Nephron (organoid): ENCODE data around the gene LYPD6.

ENCODE experiments used
- H3K27ac Mint-ChIP-seq, 3 experiments: 2 replicates each; pipeline ENCODE4 v1.8.0; 2020; ENCODE audit warnings: mixed read lengths in 3 of 3, mild to moderate bottlenecking in 2 of 3, moderate library complexity in 1 of 3
- H3K27me3 Mint-ChIP-seq: 2 replicates; pipeline ENCODE4 v1.8.0; 2021; ENCODE audit warnings: low read depth, mild to moderate bottlenecking, moderate library complexity, mixed read lengths
- H3K36me3 Mint-ChIP-seq: 2 replicates; pipeline ENCODE4 v1.8.0; 2020; ENCODE audit warnings: low read depth, mixed read lengths
- H3K4me1 Mint-ChIP-seq: 2 replicates; pipeline ENCODE4 v1.8.0; 2020; ENCODE audit warnings: mixed read lengths
- H3K4me3 Mint-ChIP-seq, 3 experiments: 2 replicates each; pipeline ENCODE4 v1.8.0; 2020; ENCODE audit warnings: mild to moderate bottlenecking in 3 of 3, mixed read lengths in 3 of 3, moderate library complexity in 2 of 3
- H3K9me3 Mint-ChIP-seq: 2 replicates; pipeline ENCODE4 v1.8.0; 2020; ENCODE audit warnings: mixed read lengths
- TF ChIP-seq, protein P1 (sequence below), 3 experiments: fragments of 200-600 bp; sonication (generic); IDR thresholded peaks; one replicate each; pipeline ENCODE4 v1.5.0; 2021; ENCODE audit warnings: antibody characterized with exemption in 3 of 3; ENCODE audit not compliant: unreplicated experiment in 3 of 3

Gene LYPD6

DNA sequence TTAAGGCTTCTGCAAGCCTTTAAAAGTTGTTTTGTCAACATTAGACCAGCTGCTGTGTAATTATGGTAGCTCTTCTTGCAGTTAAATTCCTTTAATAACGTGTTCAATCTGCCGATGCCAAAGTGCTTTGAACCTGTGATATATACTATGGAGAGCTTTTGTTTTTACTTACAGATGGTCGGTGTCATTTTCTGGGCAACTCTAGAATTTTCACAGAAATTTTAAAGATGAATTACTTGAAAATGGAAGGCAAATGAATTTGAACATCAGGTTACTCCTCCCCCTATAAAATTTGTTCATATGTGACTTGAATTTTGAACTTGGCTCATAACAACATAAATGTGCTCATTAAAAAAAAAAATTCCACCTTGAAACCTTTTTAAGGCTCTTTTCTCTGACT is 23.0 kb downstream of the LYPD6 start:
- Mint-ChIP-seq H3K9me3 (no peaks in the 10 kb centered on the region), H3K27ac (no peak overlapping the region), H3K36me3 (peaks cover 3% of the 10 kb centered on the region), H3K4me3 (no peak overlapping the region), H3K27me3 (no peaks in the 10 kb centered on the region), H3K4me1 (peaks cover 18% of the 10 kb centered on the region)
- TF ChIP-seq, protein P1, sequence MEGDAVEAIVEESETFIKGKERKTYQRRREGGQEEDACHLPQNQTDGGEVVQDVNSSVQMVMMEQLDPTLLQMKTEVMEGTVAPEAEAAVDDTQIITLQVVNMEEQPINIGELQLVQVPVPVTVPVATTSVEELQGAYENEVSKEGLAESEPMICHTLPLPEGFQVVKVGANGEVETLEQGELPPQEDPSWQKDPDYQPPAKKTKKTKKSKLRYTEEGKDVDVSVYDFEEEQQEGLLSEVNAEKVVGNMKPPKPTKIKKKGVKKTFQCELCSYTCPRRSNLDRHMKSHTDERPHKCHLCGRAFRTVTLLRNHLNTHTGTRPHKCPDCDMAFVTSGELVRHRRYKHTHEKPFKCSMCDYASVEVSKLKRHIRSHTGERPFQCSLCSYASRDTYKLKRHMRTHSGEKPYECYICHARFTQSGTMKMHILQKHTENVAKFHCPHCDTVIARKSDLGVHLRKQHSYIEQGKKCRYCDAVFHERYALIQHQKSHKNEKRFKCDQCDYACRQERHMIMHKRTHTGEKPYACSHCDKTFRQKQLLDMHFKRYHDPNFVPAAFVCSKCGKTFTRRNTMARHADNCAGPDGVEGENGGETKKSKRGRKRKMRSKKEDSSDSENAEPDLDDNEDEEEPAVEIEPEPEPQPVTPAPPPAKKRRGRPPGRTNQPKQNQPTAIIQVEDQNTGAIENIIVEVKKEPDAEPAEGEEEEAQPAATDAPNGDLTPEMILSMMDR (IDR thresholded peaks at IDR 0.05; ENCODE audit: unreplicated experiment in 3 of 3): no peak

DNA sequence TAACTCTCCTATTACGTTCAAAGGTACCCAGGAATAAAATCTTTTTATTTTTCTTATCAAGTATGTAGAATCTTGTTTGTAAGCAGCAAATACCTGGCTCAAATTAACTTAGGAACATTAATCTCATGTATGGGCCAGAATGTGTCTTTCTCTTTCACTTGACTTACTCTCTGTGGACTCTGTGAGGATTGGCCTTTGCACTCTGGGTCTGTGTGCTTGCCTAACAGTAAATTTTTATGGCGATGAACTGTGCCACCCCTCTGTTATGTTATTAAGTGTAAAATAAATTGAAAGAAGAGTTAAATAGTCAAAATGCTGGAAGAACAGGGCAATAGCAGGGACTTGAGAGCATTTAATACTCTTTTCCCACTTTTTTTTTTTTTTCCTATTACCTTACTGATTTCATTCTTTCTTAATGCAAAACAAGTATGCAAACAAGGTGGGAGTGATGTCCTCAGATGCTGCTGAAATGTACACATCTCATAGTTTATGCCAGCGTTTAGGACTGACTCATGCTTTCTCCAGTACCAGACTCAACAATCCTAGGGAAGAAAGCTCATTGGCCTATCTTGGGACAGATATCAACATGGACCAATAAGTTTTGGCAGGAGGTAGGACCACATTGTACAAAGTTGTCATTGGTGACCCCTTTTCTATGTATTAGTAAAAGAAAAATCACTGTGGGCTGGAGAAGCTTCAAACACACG is 25.5 kb downstream of the LYPD6 start:
- H3K27me3 Mint-ChIP-seq: no peaks in the 10 kb centered on the region
- H3K27ac Mint-ChIP-seq: peak overlapping the region in 2 of 3 experiments; percentile 40 to 57
- H3K36me3 Mint-ChIP-seq: peaks cover 8% of the 10 kb centered on the region
- H3K4me3 Mint-ChIP-seq: no peak overlapping the region
- H3K4me1 Mint-ChIP-seq: no peaks in the 10 kb centered on the region
- TF ChIP-seq, protein P1 (IDR thresholded peaks at IDR 0.05; ENCODE audit: unreplicated experiment in 3 of 3): no peak
- H3K9me3 Mint-ChIP-seq: peaks cover 4% of the 10 kb centered on the region

DNA sequence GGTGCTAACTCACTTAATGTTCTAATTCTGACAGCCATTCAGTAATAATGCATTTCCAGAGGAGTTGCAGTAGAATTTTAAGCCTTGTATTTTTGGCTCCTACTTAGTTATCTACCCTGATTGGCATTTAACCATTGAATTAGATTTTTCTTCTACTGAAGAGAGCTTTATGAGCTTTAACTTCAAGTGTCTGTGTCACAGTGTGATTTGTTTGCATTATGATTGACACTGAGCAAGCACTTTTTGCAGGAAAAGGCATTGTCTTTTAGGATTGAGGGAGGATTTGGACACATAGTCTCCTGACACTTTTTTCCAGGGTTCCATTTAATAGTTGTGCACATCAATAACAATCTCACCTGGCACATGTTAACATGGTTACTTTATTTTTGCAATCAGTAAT is 26.7 kb downstream of the LYPD6 start:
- Mint-ChIP-seq H3K4me1 (no peaks in the 10 kb centered on the region), H3K27me3 (no peaks in the 10 kb centered on the region), H3K9me3 (peaks cover 8% of the 10 kb centered on the region), H3K4me3 (no peak overlapping the region), H3K36me3 (peaks cover 13% of the 10 kb centered on the region), H3K27ac (no peak overlapping the region)
- TF ChIP-seq, protein P1 (IDR thresholded peaks at IDR 0.05; ENCODE audit: unreplicated experiment in 3 of 3): no peak

DNA sequence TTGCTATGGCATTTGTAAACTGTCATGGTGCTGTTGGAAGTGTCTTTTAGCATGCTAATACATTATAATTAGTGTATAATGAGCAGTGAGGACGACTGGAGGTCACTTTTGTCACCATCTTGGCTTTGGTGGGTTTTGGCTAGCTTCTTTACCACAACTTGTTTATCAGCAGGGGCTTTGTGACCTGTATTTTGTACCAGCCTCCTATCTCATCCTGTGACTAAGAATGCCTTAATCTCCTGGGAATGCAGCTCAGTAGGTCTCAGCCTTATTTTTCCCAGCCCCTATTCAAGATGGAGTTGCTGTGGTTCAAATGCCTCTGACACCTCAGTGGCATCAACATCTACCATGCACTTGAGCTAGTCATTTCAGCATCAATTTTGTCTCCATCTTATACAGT is 29.7 kb downstream of the LYPD6 start:
- no peaks in the 10 kb centered on the region for H3K27me3 Mint-ChIP-seq
- no peak overlapping the region for H3K4me3 Mint-ChIP-seq
- H3K27ac Mint-ChIP-seq: no peak overlapping the region
- TF ChIP-seq, protein P1 (IDR thresholded peaks at IDR 0.05; ENCODE audit: unreplicated experiment in 3 of 3): no peak
- H3K4me1 Mint-ChIP-seq: peaks cover 7% of the 10 kb centered on the region
- peaks cover 13% of the 10 kb centered on the region for H3K36me3 Mint-ChIP-seq
- peaks cover 8% of the 10 kb centered on the region for H3K9me3 Mint-ChIP-seq

DNA sequence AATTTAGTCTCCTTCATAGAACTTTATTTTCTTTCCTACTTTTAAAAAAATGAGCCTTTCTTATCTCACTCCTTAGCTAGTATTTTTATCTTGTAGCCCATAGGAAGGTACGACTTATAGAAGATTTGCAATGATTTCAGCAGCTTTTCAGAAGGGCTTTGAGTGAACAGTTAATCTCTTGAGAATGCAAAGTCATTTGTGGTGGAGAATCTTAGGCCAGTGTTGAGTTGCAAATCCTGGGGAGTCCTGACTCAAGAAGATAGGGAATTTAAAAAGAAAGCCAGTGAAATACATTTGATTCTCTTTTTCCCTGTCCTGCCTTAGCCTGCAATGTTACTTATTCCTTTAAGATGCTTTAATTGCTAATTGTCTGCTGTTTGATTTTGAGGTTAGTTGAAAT is 33.6 kb downstream of the LYPD6 start:
- Mint-ChIP-seq H3K27ac (peak overlapping the region in 2 of 3 experiments; percentile 32 to 53), H3K4me3 (no peak overlapping the region), H3K4me1 (peaks cover 18% of the 10 kb centered on the region), H3K36me3 (peaks cover 37% of the 10 kb centered on the region), H3K9me3 (peaks cover 14% of the 10 kb centered on the region), H3K27me3 (no peaks in the 10 kb centered on the region)
- TF ChIP-seq, protein P1 (IDR thresholded peaks at IDR 0.05; ENCODE audit: unreplicated experiment in 3 of 3): no peak

DNA sequence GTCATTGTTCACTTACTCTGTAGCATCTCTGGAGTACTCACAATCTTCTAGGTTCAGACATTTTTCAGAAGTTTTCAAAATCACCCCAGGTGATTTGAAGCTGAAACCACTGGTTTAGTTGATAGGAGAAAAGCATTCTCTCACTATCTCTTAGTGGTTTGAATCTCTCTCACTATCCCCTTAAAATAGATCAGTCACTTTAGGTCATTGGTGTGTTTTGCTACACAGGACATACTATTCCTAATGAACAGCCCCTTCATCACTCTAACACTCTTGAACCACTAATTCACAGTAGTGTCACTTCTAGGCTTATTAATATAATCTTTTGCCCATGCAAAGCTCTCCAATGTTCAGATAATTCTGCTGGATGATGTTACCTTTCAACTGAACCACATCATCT is 34.5 kb downstream of the LYPD6 start:
- Mint-ChIP-seq H3K4me1 (peaks cover 18% of the 10 kb centered on the region), H3K27ac (peak overlapping the region in 1 of 3 experiments; percentile 31), H3K36me3 (peaks cover 41% of the 10 kb centered on the region)

More for the DNA sequence above, 34.5 kb downstream of the LYPD6 start:
- H3K27me3 Mint-ChIP-seq: no peaks in the 10 kb centered on the region
- TF ChIP-seq, protein P1 (IDR thresholded peaks at IDR 0.05; ENCODE audit: unreplicated experiment in 3 of 3): no peak
- no peak overlapping the region for H3K4me3 Mint-ChIP-seq
- H3K9me3 Mint-ChIP-seq: peaks cover 14% of the 10 kb centered on the region
